ENCODE measurements around the gene AKAP7. TPM values are rescaled to one million over a fixed set of nuclear protein-coding genes. Genes with fewer than 3 reads are reported as not detected.

AKAP7 gene
- total RNA-seq, 6 experiments from 2014 or later, result 1.1 to 3.9 (median 3.0) TPM

DNA sequence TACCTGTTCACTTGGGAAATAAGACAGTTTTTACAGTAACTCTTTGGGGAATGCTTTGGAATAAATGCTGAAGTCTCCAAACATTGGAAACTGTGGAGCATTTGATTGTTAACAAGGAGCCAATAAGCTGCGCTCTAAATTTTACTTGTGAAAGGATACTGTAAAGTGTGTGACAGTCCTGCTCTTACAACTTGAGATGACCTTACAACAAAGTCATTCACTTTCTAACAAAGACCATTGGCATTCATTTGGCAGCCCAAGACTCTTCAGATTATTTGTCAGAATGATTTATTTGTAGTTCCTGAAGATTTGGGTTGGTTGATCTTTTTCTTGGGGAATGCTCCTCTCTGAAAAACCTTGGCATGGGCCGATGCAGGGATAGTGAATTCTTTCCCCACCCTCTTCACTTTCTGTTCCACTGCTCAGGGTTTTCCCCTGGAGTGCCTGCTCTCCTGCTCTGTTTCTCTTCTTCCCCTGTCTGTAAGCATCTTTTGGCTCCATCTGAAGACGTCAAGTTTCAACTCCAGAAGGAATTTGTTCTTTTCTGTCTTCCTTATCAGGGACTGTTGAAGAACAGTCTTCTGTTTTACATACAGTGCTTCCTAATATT, 116.4 kb downstream of the AKAP7 start:
- peaks cover 20% of the 10 kb centered on the region for H3K4me1 Mint-ChIP-seq (ENCODE audit: low read depth)
- H3K4me3 Mint-ChIP-seq, result no peak overlapping the region; the same call in 1 of the 2 replicates
- no peaks in the 10 kb centered on the region for H3K9me3 Mint-ChIP-seq
- DNase-seq, result no peak
- TF ChIP-seq, protein P1, sequence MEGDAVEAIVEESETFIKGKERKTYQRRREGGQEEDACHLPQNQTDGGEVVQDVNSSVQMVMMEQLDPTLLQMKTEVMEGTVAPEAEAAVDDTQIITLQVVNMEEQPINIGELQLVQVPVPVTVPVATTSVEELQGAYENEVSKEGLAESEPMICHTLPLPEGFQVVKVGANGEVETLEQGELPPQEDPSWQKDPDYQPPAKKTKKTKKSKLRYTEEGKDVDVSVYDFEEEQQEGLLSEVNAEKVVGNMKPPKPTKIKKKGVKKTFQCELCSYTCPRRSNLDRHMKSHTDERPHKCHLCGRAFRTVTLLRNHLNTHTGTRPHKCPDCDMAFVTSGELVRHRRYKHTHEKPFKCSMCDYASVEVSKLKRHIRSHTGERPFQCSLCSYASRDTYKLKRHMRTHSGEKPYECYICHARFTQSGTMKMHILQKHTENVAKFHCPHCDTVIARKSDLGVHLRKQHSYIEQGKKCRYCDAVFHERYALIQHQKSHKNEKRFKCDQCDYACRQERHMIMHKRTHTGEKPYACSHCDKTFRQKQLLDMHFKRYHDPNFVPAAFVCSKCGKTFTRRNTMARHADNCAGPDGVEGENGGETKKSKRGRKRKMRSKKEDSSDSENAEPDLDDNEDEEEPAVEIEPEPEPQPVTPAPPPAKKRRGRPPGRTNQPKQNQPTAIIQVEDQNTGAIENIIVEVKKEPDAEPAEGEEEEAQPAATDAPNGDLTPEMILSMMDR (IDR thresholded peaks at IDR 0.05), result no peak
- no peaks in the 10 kb centered on the region for H3K36me3 Mint-ChIP-seq (ENCODE audit: low read depth)
- no peaks in the 10 kb centered on the region; the same call in 1 of the 2 replicates for H3K27me3 Mint-ChIP-seq (ENCODE audit: insufficient read depth)
- no peak overlapping the region for H3K27ac Mint-ChIP-seq

DNA sequence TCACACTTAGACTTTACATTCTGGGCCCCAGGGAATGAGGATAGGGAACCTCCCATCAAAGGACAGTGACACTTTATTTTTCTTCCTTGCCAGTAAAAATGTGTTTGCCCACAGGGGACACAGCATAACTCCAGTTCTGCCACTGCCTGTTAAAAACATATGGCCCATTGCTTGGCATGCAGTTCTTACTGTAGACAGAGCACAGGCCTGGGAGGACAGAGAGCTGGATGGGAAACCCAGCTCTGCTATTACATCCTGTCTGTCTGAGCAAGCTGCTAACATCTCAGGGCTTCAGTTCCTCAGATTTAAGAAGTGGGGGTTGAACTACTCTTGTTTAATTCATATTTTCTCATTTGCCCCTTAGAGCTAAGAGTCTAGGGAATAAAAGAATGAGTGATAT, 120.2 kb downstream of the AKAP7 start:
- DNase-seq, result no peak
- peaks cover 13% of the 10 kb centered on the region for H3K4me1 Mint-ChIP-seq (ENCODE audit: low read depth)
- H3K27me3 Mint-ChIP-seq (ENCODE audit: insufficient read depth), result no peaks in the 10 kb centered on the region; the same call in 1 of the 2 replicates
- H3K27ac Mint-ChIP-seq, result no peak overlapping the region
- no peak overlapping the region for H3K4me3 Mint-ChIP-seq
- TF ChIP-seq, protein P1 (IDR thresholded peaks at IDR 0.05), result no peak
- H3K36me3 Mint-ChIP-seq (ENCODE audit: low read depth), result peaks cover 2% of the 10 kb centered on the region; the same call in 1 of the 2 replicates
- no peaks in the 10 kb centered on the region for H3K9me3 Mint-ChIP-seq

DNA sequence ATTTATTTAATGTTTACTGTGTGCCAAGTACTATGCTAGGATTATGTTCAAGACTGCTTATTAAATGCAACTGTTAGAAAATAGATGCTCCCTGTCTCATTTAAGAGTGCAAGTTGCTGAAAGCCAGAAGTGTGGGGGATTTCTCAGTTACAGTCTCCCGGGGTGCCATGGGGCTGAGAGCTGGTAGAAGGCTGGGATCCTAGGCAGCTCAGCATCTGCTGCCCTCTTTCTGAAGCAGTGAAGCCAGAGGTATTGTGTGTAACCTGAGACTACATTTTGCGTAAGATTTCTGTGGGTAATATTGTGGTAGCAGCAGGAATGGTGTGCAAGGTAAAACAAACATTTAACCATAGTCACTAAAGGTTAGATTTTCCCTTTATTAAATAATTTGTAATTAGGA, 120.6 kb downstream of the AKAP7 start:
- H3K27me3 Mint-ChIP-seq (ENCODE audit: insufficient read depth), result no peaks in the 10 kb centered on the region; the same call in 1 of the 2 replicates
- H3K4me3 Mint-ChIP-seq, result no peak overlapping the region
- peaks cover 5% of the 10 kb centered on the region; the same call in 1 of the 2 replicates for H3K36me3 Mint-ChIP-seq (ENCODE audit: low read depth)
- peaks cover 8% of the 10 kb centered on the region for H3K4me1 Mint-ChIP-seq (ENCODE audit: low read depth)
- no peak overlapping the region for H3K27ac Mint-ChIP-seq
- H3K9me3 Mint-ChIP-seq, result no peaks in the 10 kb centered on the region
- TF ChIP-seq, protein P1 (IDR thresholded peaks at IDR 0.05), result no peak
- DNase-seq, result no peak

DNA sequence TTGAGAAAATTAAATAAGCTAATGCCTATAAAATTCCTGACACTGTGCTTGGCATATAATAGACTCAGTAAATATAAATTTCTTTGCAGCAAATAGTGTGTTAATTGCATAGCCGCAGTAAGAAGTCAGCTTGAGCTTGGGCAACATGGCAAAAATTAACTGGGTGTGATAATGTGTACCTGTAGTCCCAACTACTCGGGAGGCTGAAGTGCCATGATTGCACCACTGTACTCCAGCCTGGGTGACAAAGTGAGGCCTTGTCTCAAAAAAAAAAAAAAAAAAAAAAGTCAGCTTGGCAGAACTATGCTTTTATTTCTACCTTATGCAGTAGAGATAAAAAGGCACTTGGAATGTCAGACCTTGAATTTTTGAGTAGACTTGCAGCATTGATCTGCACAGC, 121.8 kb downstream of the AKAP7 start:
- H3K27ac Mint-ChIP-seq, result no peak overlapping the region
- no peaks in the 10 kb centered on the region for H3K9me3 Mint-ChIP-seq
- TF ChIP-seq, protein P1 (IDR thresholded peaks at IDR 0.05), result no peak
- DNase-seq, result no peak
- no peaks in the 10 kb centered on the region; the same call in 1 of the 2 replicates for H3K27me3 Mint-ChIP-seq (ENCODE audit: insufficient read depth)
- H3K4me3 Mint-ChIP-seq, result no peak overlapping the region
- peaks cover 5% of the 10 kb centered on the region; the same call in 1 of the 2 replicates for H3K36me3 Mint-ChIP-seq (ENCODE audit: low read depth)
- peaks cover 2% of the 10 kb centered on the region; the same call in 1 of the 2 replicates for H3K4me1 Mint-ChIP-seq (ENCODE audit: low read depth)

DNA sequence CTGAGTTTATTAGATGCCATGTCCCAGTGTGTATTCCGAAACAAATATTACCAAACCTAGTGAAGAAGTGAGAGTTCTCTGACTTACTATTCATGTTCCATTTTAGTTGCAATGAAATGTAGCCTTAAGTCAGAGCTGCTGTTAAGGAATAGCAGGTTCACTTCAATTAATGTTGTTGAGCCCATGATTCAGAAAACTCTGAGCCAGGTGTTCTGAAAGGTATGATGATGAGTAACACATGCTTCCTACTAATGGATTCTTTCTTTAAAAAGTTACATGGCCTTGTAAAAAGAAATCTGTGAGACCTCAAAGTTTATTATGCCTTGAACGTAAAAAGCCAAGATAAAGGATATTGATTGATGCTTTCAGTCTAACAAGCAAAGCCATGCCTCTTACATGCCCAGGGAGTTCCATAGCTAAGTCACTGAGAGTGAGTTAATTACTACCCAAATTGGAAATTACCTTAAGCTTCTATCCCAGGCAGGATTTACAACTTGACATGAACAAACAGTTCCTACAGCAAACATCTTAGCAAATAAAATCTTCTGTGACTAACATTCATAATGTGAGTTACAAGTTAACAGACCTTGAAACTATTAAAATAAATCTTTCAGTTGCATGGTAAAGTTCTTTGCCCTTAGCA, 122.9 kb downstream of the AKAP7 start:
- no peaks in the 10 kb centered on the region; the same call in 1 of the 2 replicates for H3K27me3 Mint-ChIP-seq (ENCODE audit: insufficient read depth)
- H3K4me1 Mint-ChIP-seq (ENCODE audit: low read depth), result no peaks in the 10 kb centered on the region
- no peaks in the 10 kb centered on the region for H3K9me3 Mint-ChIP-seq
- no peak for DNase-seq
- H3K27ac Mint-ChIP-seq, result no peak overlapping the region
- peaks cover 5% of the 10 kb centered on the region; the same call in 1 of the 2 replicates for H3K36me3 Mint-ChIP-seq (ENCODE audit: low read depth)
- TF ChIP-seq, protein P1 (IDR thresholded peaks at IDR 0.05), result no peak
- no peak overlapping the region for H3K4me3 Mint-ChIP-seq

All from HFFc6 (cell line).